ENCODE data around the gene ITGB8.

The ITGB8 gene

GRCh38 chr7:20320786-20321185 lies 9.9 kb upstream of the ITGB8 start:
- H3K27me3 ChIP-seq (ENCODE audit: control insufficient read depth in 3 of 3, insufficient read depth in 3 of 3, low read depth in 1 of 3, low read length in 3 of 3), result no peaks in the 10 kb centered on the region
- H3K27ac ChIP-seq (replicated peaks; ENCODE audit: low read length), result no peak overlapping the region
- no peak overlapping the region for H3K14ac ChIP-seq (ENCODE audit: low read length)
- H3K23ac ChIP-seq (ENCODE audit: low read depth, low read length, poor library complexity), result no peak overlapping the region
- H3K4me1 ChIP-seq (ENCODE audit: control insufficient read depth in 2 of 2, insufficient read depth in 1 of 2, low read depth in 1 of 2, low read length in 2 of 2), result peaks cover 2 to 7% of the 10 kb centered on the region in 2 donors
- no peak overlapping the region for H2AK5ac ChIP-seq (ENCODE audit: low read depth, low read length)
- H4K91ac ChIP-seq (ENCODE audit: low read depth, low read length, poor library complexity), result no peak overlapping the region
- no peaks in the 10 kb centered on the region for H3K79me1 ChIP-seq (ENCODE audit: low read depth, low read length)
- H3K9me3 ChIP-seq (replicated peaks in 1 of 2; ENCODE audit: control insufficient read depth in 2 of 2, insufficient read depth in 1 of 2, low read depth in 1 of 2, low read length in 2 of 2), result no peaks in the 10 kb centered on the region
- no peak overlapping the region for H2BK15ac ChIP-seq (ENCODE audit: low read length)
- H2BK5ac ChIP-seq (ENCODE audit: low read length), result no peak overlapping the region
- no peak overlapping the region for H3K18ac ChIP-seq (ENCODE audit: low read length)
- no peaks in the 10 kb centered on the region for H3K36me3 ChIP-seq (replicated peaks in 1 of 2; ENCODE audit: control insufficient read depth in 2 of 2, insufficient read depth in 2 of 2, low read length in 2 of 2)
- no peak overlapping the region for H3K4me2 ChIP-seq (ENCODE audit: insufficient read depth, low read length, poor library complexity, severe bottlenecking)
- H3K4me3 ChIP-seq (ENCODE audit: low read length in 2 of 2), result no peak overlapping the region
- no peak overlapping the region for H2BK12ac ChIP-seq (ENCODE audit: low read length)
- no peak overlapping the region for H2AFZ ChIP-seq (ENCODE audit: low read length)
- no peak overlapping the region for H3K4ac ChIP-seq (ENCODE audit: low read length)
- H2BK120ac ChIP-seq (ENCODE audit: low read depth, low read length), result no peak overlapping the region
- DNase-seq (ENCODE audit: low spot score), result no peak
- H4K8ac ChIP-seq (ENCODE audit: low read depth, low read length), result no peak overlapping the region
- H3K9ac ChIP-seq (ENCODE audit: low read depth, low read length, poor library complexity), result no peak overlapping the region
- WGBS, 2 donors (ENCODE audit: extremely low coverage in 2 of 2, insufficient read length in 2 of 2, insufficient replicate concordance in 1 of 2), result no CpG with 5 or more reads among the region's 7 CpGs

DNA sequence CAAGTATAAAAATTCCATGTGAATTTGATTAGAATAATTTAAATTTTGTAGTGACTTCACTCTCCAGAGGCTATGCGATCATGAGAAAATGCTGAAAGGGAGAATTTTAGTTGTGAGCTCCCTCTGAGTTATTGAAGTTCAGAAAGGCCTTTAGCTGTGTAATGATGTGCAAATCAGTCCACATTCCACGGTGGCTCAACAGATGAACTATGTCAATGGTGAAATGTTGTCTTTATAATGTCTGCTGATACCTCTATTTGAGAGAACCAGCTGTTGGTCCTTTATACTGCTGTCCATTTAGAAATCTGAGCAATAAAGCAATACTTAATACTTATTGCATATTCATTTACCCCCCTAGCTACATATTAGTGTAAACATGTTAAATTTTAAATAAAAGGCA lies 7.1 kb upstream of the ITGB8 start:
- Histone ChIP-seq H3K18ac (ENCODE audit: low read length) (no peak overlapping the region), H4K8ac (ENCODE audit: low read depth, low read length) (no peak overlapping the region), H2BK12ac (ENCODE audit: low read length) (no peak overlapping the region), H3K9me3 (replicated peaks in 1 of 2; ENCODE audit: control insufficient read depth in 2 of 2, insufficient read depth in 1 of 2, low read depth in 1 of 2, low read length in 2 of 2) (no peaks in the 10 kb centered on the region), H3K36me3 (replicated peaks in 1 of 2; ENCODE audit: control insufficient read depth in 2 of 2, insufficient read depth in 2 of 2, low read length in 2 of 2) (no peaks in the 10 kb centered on the region), H3K4ac (ENCODE audit: low read length) (no peak overlapping the region), H3K4me3 (ENCODE audit: low read length in 2 of 2) (no peak overlapping the region), H2BK15ac (ENCODE audit: low read length) (no peak overlapping the region), H3K23ac (ENCODE audit: low read depth, low read length, poor library complexity) (no peak overlapping the region), H3K27ac (replicated peaks; ENCODE audit: low read length) (no peak overlapping the region), H2BK5ac (ENCODE audit: low read length) (no peak overlapping the region), H3K4me1 (ENCODE audit: control insufficient read depth in 2 of 2, insufficient read depth in 1 of 2, low read depth in 1 of 2, low read length in 2 of 2) (peaks cover 2 to 7% of the 10 kb centered on the region in 2 donors), H3K14ac (ENCODE audit: low read length) (no peak overlapping the region), H3K27me3 (ENCODE audit: control insufficient read depth in 3 of 3, insufficient read depth in 3 of 3, low read depth in 1 of 3, low read length in 3 of 3) (no peaks in the 10 kb centered on the region), H3K9ac (ENCODE audit: low read depth, low read length, poor library complexity) (no peak overlapping the region), H2BK120ac (ENCODE audit: low read depth, low read length) (no peak overlapping the region), H3K79me1 (ENCODE audit: low read depth, low read length) (no peaks in the 10 kb centered on the region), H3K4me2 (ENCODE audit: insufficient read depth, low read length, poor library complexity, severe bottlenecking) (no peak overlapping the region), H2AFZ (ENCODE audit: low read length) (no peak overlapping the region), H2AK5ac (ENCODE audit: low read depth, low read length) (no peak overlapping the region), H4K91ac (ENCODE audit: low read depth, low read length, poor library complexity) (no peak overlapping the region)
- WGBS, 2 donors (ENCODE audit: extremely low coverage in 2 of 2, insufficient read length in 2 of 2, insufficient replicate concordance in 1 of 2), result no CpG with 5 or more reads among the region's 2 CpGs
- DNase-seq (ENCODE audit: low spot score), result no peak

GRCh38 chr7:20326342-20326741 lies 4.4 kb upstream of the ITGB8 start:
- Histone ChIP-seq H3K4me1 (ENCODE audit: control insufficient read depth in 2 of 2, insufficient read depth in 1 of 2, low read depth in 1 of 2, low read length in 2 of 2) (peaks cover 3 to 11% of the 10 kb centered on the region in 2 donors), H3K79me1 (ENCODE audit: low read depth, low read length) (no peaks in the 10 kb centered on the region), H3K9me3 (replicated peaks in 1 of 2; ENCODE audit: control insufficient read depth in 2 of 2, insufficient read depth in 1 of 2, low read depth in 1 of 2, low read length in 2 of 2) (no peaks in the 10 kb centered on the region), H3K23ac (ENCODE audit: low read depth, low read length, poor library complexity) (no peak overlapping the region), H2BK120ac (ENCODE audit: low read depth, low read length) (no peak overlapping the region), H2BK15ac (ENCODE audit: low read length) (no peak overlapping the region), H2AK5ac (ENCODE audit: low read depth, low read length) (no peak overlapping the region), H3K4me3 (ENCODE audit: low read length in 2 of 2) (no peak overlapping the region), H2BK5ac (ENCODE audit: low read length) (no peak overlapping the region), H2BK12ac (ENCODE audit: low read length) (no peak overlapping the region), H3K27me3 (ENCODE audit: control insufficient read depth in 3 of 3, insufficient read depth in 3 of 3, low read depth in 1 of 3, low read length in 3 of 3) (no peaks in the 10 kb centered on the region), H3K9ac (ENCODE audit: low read depth, low read length, poor library complexity) (no peak overlapping the region), H3K14ac (ENCODE audit: low read length) (no peak overlapping the region), H4K91ac (ENCODE audit: low read depth, low read length, poor library complexity) (no peak overlapping the region), H3K27ac (replicated peaks; ENCODE audit: low read length) (no peak overlapping the region), H2AFZ (ENCODE audit: low read length) (no peak overlapping the region), H3K18ac (ENCODE audit: low read length) (no peak overlapping the region), H3K36me3 (replicated peaks in 1 of 2; ENCODE audit: control insufficient read depth in 2 of 2, insufficient read depth in 2 of 2, low read length in 2 of 2) (no peaks in the 10 kb centered on the region), H3K4me2 (ENCODE audit: insufficient read depth, low read length, poor library complexity, severe bottlenecking) (no peak overlapping the region), H4K8ac (ENCODE audit: low read depth, low read length) (no peak overlapping the region), H3K4ac (ENCODE audit: low read length) (no peak overlapping the region)
- no peak for DNase-seq (ENCODE audit: low spot score)
- WGBS, 2 donors (ENCODE audit: extremely low coverage in 2 of 2, insufficient read length in 2 of 2, insufficient replicate concordance in 1 of 2), result no CpG with 5 or more reads among the region's 4 CpGs

- no peak overlapping the region for H2BK12ac ChIP-seq (ENCODE audit: low read length)
- H3K36me3 ChIP-seq (replicated peaks in 1 of 2; ENCODE audit: control insufficient read depth in 2 of 2, insufficient read depth in 2 of 2, low read length in 2 of 2), result no peaks in the 10 kb centered on the region
- no peaks in the 10 kb centered on the region for H3K9me3 ChIP-seq (replicated peaks in 1 of 2; ENCODE audit: control insufficient read depth in 2 of 2, insufficient read depth in 1 of 2, low read depth in 1 of 2, low read length in 2 of 2)
- no CpG with 5 or more reads among the region's 1 CpG for WGBS, 2 donors (ENCODE audit: extremely low coverage in 2 of 2, insufficient read length in 2 of 2, insufficient replicate concordance in 1 of 2)
- no peak overlapping the region for H4K91ac ChIP-seq (ENCODE audit: low read depth, low read length, poor library complexity)
- no peak overlapping the region for H2BK15ac ChIP-seq (ENCODE audit: low read length)
- H3K9ac ChIP-seq (ENCODE audit: low read depth, low read length, poor library complexity), result no peak overlapping the region
- H3K4me1 ChIP-seq (ENCODE audit: control insufficient read depth in 2 of 2, insufficient read depth in 1 of 2, low read depth in 1 of 2, low read length in 2 of 2), result peaks cover 3 to 11% of the 10 kb centered on the region in 2 donors
- no peak overlapping the region for H3K4me3 ChIP-seq (ENCODE audit: low read length in 2 of 2)
- no peak overlapping the region for H2BK5ac ChIP-seq (ENCODE audit: low read length)
- no peak for DNase-seq (ENCODE audit: low spot score)
- H3K27ac ChIP-seq (replicated peaks; ENCODE audit: low read length), result no peak overlapping the region
- H3K4ac ChIP-seq (ENCODE audit: low read length), result no peak overlapping the region
- no peaks in the 10 kb centered on the region for H3K27me3 ChIP-seq (ENCODE audit: control insufficient read depth in 3 of 3, insufficient read depth in 3 of 3, low read depth in 1 of 3, low read length in 3 of 3)
- no peak overlapping the region for H3K14ac ChIP-seq (ENCODE audit: low read length)
- no peak overlapping the region for H3K18ac ChIP-seq (ENCODE audit: low read length)
- no peak overlapping the region for H2AFZ ChIP-seq (ENCODE audit: low read length)
- H3K79me1 ChIP-seq (ENCODE audit: low read depth, low read length), result no peaks in the 10 kb centered on the region
- no peak overlapping the region for H3K4me2 ChIP-seq (ENCODE audit: insufficient read depth, low read length, poor library complexity, severe bottlenecking)
- H3K23ac ChIP-seq (ENCODE audit: low read depth, low read length, poor library complexity), result no peak overlapping the region
- H2AK5ac ChIP-seq (ENCODE audit: low read depth, low read length), result no peak overlapping the region
- no peak overlapping the region for H2BK120ac ChIP-seq (ENCODE audit: low read depth, low read length)
- H4K8ac ChIP-seq (ENCODE audit: low read depth, low read length), result no peak overlapping the region
Observed at GRCh38 chr7:20327055-20327454, 3.6 kb upstream of the ITGB8 start.

Measured in neuronal stem cell (in vitro differentiated cells).